Measurements from ENCODE around the gene TAGLN. TPM values are rescaled to one million over a fixed set of nuclear protein-coding genes. Genes with fewer than 3 reads are reported as not detected.

Gene TAGLN
- total and polyA plus RNA-seq, 2 donors (not counting 1 experiment from before 2014, with no cell fraction given): 824 to 4,435 TPM

DNA sequence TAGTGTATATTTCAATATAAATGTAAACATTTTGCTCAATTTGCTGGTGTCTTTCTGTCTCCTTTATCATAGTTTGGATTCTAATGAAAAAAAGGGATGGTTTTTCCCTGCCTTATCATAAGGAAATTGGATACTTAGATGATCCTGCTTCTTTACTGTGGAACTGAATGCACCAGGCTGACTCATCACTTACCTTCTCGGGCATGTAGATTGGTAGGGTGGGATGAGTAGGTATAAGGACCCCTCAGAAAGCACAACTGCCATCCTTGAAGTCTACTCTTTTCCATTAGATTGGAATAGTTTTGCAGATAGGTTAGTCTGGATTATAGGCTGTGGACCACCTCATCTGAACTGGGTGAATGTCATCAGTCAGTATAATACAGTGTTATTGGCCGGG lies 28.2 kb upstream of the TAGLN start:
- Histone ChIP-seq H3K36me3 (ENCODE audit: control insufficient read depth, insufficient read depth, low read length) (peaks cover 8% of the 10 kb centered on the region), H3K9me3 (ENCODE audit: control insufficient read depth, insufficient read depth, low read depth, low read length) (no peaks in the 10 kb centered on the region), H3K79me2 (ENCODE audit: control insufficient read depth, insufficient read depth, low read length) (peaks cover 3% of the 10 kb centered on the region), H3K4me3 (replicated peaks in 1 of 4; ENCODE audit: control extremely low read depth in 1 of 4, insufficient read depth in 1 of 4, low read depth in 3 of 4, low read length in 4 of 4) (no peak overlapping the region), H2AFZ (ENCODE audit: low read length) (no peak overlapping the region), H3K27me3 (ENCODE audit: control insufficient read depth, insufficient read depth, low read length) (no peaks in the 10 kb centered on the region), H3K4me1 (ENCODE audit: control insufficient read depth, extremely low read depth, insufficient read depth, low read length) (no peaks in the 10 kb centered on the region), H3K27ac (ENCODE audit: insufficient read depth, low read length) (no peak overlapping the region), H4K20me1 (ENCODE audit: control insufficient read depth, extremely low read depth, insufficient read depth, low read length) (no peaks in the 10 kb centered on the region), H3K4me2 (ENCODE audit: extremely low read depth, insufficient read depth, low read length) (no peak overlapping the region), H3K9ac (ENCODE audit: insufficient read depth, low read length) (no peak overlapping the region)
- no peak for TF ChIP-seq EZH2 (IDR thresholded peaks at IDR 0.05; ENCODE audit: low read length, missing control alignments)
- TF ChIP-seq, protein P1, sequence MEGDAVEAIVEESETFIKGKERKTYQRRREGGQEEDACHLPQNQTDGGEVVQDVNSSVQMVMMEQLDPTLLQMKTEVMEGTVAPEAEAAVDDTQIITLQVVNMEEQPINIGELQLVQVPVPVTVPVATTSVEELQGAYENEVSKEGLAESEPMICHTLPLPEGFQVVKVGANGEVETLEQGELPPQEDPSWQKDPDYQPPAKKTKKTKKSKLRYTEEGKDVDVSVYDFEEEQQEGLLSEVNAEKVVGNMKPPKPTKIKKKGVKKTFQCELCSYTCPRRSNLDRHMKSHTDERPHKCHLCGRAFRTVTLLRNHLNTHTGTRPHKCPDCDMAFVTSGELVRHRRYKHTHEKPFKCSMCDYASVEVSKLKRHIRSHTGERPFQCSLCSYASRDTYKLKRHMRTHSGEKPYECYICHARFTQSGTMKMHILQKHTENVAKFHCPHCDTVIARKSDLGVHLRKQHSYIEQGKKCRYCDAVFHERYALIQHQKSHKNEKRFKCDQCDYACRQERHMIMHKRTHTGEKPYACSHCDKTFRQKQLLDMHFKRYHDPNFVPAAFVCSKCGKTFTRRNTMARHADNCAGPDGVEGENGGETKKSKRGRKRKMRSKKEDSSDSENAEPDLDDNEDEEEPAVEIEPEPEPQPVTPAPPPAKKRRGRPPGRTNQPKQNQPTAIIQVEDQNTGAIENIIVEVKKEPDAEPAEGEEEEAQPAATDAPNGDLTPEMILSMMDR (conservative IDR thresholded peaks at IDR 0.05 in 1 of 2, IDR thresholded peaks at IDR 0.05 in 1 of 2; ENCODE audit: low read depth in 1 of 2, low read length in 2 of 2): no peak
- no peak for DNase-seq (ENCODE audit: low read depth in 2 of 2)

DNA sequence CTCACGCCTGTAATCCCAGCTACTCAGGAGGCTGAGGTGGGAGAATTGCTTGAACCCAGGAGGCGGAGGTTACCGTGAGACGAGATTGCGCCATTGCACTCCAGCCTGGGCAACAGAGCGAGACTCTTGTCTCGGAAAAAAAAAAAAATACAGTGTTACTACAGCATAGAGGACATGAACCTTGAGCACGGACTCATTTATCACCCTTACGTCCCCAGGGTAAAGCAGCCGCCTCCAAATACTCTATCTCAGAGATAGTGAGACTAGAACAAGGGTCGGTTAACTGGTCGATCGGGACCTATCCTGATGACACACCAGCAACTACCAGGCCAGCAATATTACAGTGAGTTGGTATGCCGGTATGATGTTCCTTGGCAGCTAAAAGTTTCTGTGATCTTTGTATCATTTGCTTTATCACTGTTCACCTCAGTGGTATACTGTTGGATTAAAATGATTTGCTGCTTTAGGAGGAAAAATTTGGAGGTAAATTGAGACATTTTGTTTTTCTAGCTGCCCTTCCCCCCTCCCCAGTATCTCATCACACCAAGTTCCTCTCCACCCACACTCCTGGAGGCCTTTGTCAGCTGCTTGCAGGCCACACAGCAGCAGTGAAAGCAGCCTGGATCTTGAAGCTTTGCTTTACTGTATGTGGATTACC lies 27.6 kb upstream of the TAGLN start:
- Histone ChIP-seq H3K4me1 (ENCODE audit: control insufficient read depth, extremely low read depth, insufficient read depth, low read length) (no peaks in the 10 kb centered on the region), H3K9me3 (ENCODE audit: control insufficient read depth, insufficient read depth, low read depth, low read length) (no peaks in the 10 kb centered on the region), H3K36me3 (ENCODE audit: control insufficient read depth, insufficient read depth, low read length) (peaks cover 8% of the 10 kb centered on the region), H3K79me2 (ENCODE audit: control insufficient read depth, insufficient read depth, low read length) (peaks cover 3% of the 10 kb centered on the region), H3K27ac (ENCODE audit: insufficient read depth, low read length) (no peak overlapping the region), H4K20me1 (ENCODE audit: control insufficient read depth, extremely low read depth, insufficient read depth, low read length) (no peaks in the 10 kb centered on the region), H3K9ac (ENCODE audit: insufficient read depth, low read length) (no peak overlapping the region), H3K4me3 (replicated peaks in 1 of 4; ENCODE audit: control extremely low read depth in 1 of 4, insufficient read depth in 1 of 4, low read depth in 3 of 4, low read length in 4 of 4) (no peak overlapping the region), H3K4me2 (ENCODE audit: extremely low read depth, insufficient read depth, low read length) (no peak overlapping the region), H3K27me3 (ENCODE audit: control insufficient read depth, insufficient read depth, low read length) (no peaks in the 10 kb centered on the region), H2AFZ (ENCODE audit: low read length) (no peak overlapping the region)
- peak; percentile 12 to 62 for DNase-seq (ENCODE audit: low read depth in 2 of 2)
- TF ChIP-seq, protein P1 (conservative IDR thresholded peaks at IDR 0.05 in 1 of 2, IDR thresholded peaks at IDR 0.05 in 1 of 2; ENCODE audit: low read depth in 1 of 2, low read length in 2 of 2): no peak
- TF ChIP-seq EZH2 (IDR thresholded peaks at IDR 0.05; ENCODE audit: low read length, missing control alignments): no peak

DNA sequence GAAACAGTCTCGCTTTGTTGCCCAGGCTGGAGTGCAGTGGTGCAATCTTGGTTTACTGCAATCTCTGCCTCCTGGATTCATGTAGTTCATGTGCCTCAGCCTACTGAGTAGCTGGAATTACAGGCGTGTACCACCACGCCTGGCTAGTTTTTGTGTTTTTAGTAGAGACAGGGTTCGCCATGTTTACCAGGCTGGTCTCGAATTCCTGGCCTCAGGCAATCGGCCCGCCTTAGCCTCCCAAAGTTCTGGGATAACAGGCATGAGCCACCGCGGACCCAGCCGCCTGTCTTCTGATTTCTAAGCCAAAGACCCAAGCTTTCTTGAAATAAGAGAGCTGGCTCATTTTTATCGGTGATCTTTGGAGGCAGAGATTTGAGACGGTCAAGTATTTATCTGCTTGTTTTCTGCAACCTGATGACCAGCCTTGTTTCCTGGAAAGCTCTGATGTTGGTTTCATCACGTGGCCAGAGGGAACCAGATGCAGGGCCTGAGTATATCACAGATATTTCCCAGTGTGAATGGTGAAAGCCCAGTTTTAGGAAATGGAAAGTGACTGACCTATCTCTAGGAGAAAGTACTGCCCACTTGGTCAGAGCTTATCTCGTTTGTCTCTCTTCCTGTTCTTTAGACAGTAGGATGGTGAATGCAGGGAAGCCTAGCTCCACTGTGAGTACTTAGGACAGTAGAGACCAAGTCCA lies 26.3 kb upstream of the TAGLN start:
- Histone ChIP-seq H3K4me3 (replicated peaks in 1 of 4; ENCODE audit: control extremely low read depth in 1 of 4, insufficient read depth in 1 of 4, low read depth in 3 of 4, low read length in 4 of 4) (no peak overlapping the region), H3K27me3 (ENCODE audit: control insufficient read depth, insufficient read depth, low read length) (no peaks in the 10 kb centered on the region), H3K4me2 (ENCODE audit: extremely low read depth, insufficient read depth, low read length) (no peak overlapping the region), H3K4me1 (ENCODE audit: control insufficient read depth, extremely low read depth, insufficient read depth, low read length) (no peaks in the 10 kb centered on the region), H3K27ac (ENCODE audit: insufficient read depth, low read length) (no peak overlapping the region), H3K9ac (ENCODE audit: insufficient read depth, low read length) (no peak overlapping the region), H4K20me1 (ENCODE audit: control insufficient read depth, extremely low read depth, insufficient read depth, low read length) (no peaks in the 10 kb centered on the region), H2AFZ (ENCODE audit: low read length) (no peak overlapping the region), H3K79me2 (ENCODE audit: control insufficient read depth, insufficient read depth, low read length) (no peaks in the 10 kb centered on the region), H3K36me3 (ENCODE audit: control insufficient read depth, insufficient read depth, low read length) (peaks cover 4% of the 10 kb centered on the region), H3K9me3 (ENCODE audit: control insufficient read depth, insufficient read depth, low read depth, low read length) (no peaks in the 10 kb centered on the region)
- DNase-seq (ENCODE audit: low read depth in 2 of 2): no peak
- TF ChIP-seq, protein P1 (conservative IDR thresholded peaks at IDR 0.05 in 1 of 2, IDR thresholded peaks at IDR 0.05 in 1 of 2; ENCODE audit: low read depth in 1 of 2, low read length in 2 of 2): no peak
- TF ChIP-seq EZH2 (IDR thresholded peaks at IDR 0.05; ENCODE audit: low read length, missing control alignments): no peak

Data from fibroblast of lung (primary cell).